Inferior parietal cortex (tissue), 1 donor: ENCODE results near the gene STX8.

Experiments used
- DNase-seq: peaks from one replicate; pipeline ENCODE4 v3.0.0-alpha.2; 2016; ENCODE audit errors: extremely low spot score

The STX8 gene

GRCh38 chr17:9239793-9240658 is 335.6 kb downstream of the STX8 start:
- no peak for DNase-seq

GRCh38 chr17:9239246-9239792 is 336.3 kb downstream of the STX8 start:
- no peak for DNase-seq

- no peak for DNase-seq
Observed at GRCh38 chr17:9238340-9239245, 337.0 kb downstream of the STX8 start.

GRCh38 chr17:9237661-9238301 is 337.8 kb downstream of the STX8 start:
- DNase-seq = no peak

DNA sequence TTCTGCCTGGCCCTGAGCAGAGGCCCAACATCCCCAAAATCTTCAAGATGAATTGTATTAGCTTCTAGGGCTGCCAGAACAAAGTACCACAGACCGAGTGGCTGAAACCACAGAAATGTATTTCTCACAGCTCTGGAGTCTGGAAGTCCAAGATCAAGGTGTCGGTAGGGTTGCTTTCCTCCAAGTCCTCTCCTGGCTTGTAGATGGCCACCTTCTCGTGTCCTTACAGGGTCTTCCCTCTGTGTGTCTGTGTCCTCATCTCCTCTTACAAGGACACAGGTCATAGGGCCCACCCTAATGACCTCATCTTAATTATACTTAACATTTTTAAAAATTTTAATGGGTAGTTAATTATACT is 338.6 kb downstream of the STX8 start:
- DNase-seq = no peak

DNA sequence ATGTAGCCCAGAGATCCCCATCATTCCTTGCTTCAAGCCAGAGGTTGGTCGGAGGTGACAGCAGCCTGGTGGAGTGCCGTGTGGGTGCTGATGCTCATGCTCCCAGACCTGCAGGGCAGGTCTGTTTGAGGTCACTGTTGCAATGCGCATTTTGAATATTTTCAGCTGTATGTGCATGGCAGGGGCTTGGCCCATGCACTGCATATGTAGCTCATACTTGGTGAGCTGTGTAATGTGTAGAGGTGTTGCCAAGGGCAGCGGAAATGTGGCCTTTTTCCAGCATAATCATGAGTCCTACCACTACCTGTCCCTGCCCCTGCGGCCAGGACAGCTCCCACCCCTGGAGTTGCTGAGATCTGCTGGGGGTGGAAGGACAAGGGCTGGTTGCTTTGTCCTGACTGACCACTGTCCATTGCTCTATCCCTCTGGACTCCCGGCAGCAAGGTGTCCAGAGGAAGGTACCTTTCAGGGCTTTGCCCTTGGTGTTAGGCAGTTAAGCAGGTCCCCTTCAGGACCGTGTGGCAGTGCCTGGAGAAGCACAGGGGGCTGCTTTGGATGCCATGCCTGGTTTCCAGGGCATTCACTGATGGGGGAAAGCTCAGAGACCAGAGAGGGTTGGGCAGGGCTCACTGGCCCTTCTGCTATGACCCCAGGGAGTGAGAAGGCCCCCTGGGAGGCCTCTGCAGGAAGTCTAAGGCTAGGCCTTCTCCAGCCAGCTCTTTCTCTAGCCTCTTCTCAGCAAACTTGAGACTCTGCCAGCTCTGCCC is 339.2 kb downstream of the STX8 start:
- DNase-seq = no peak

- DNase-seq = no peak
Observed at GRCh38 chr17:9235346-9235745, 340.3 kb downstream of the STX8 start.

DNA sequence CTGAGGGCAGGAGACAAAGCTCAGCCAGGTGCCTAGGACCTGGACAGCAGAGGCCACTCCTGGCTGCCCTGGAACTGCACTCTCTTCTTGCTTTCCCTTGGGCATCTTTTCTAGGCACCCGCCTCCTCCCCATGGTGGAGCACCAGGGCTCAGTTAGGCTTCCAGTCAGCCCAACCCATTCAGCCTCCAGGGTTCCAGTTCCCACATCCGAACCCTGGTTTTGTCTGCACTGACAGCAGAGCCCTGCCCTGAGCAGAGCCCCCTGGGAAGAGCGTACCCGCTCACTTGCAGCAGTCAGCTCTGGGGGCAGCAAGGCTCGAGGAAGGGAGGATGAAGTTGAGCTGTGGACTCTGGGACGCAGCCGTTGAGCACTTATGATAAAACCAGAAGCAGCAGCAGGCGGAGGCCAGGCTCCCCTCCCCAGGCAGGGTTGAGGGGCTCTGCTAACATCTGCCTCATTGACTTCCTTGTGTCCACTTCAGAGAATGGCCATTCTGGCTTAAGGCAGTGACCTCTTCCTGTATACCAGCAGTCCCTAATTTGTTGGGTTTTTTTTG is 341.2 kb downstream of the STX8 start:
- no peak for DNase-seq

DNA sequence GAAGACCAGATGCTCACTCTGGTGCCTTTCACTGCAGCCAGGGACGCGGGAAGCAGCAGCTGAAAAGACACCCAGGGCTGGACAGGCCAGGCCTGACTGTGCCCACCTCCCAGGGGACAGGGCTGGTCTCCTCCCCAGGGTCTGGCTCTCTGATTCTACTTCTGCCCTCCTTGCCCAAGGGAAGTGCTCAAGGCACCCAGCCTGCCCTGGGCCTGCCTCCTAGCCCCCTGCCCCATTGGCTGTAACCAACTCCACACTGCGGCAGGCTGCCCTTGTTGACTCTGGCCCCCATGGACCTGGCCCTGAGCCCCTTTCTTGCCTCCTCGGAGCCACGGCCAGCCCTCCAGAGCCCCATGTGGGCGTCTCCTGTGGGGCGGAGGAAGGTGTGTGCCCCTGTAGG is 341.9 kb downstream of the STX8 start:
- DNase-seq = no peak

DNA sequence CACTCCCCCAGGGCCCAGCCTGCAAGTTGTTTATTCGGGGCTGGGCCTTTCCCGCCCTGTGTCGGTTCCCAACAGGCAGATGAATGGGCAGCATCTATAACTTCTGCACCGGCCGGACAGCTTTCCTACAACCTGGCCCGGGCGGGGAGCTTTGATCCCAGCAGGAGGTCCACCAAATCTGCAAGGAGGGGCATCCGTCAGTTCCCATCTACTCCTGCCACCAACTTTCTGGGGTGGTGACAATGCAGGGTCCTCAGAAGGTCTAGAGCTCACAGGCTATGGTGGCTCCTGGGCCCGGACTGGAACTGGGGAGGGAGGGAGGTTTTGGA is 342.4 kb downstream of the STX8 start:
- no peak for DNase-seq

DNA sequence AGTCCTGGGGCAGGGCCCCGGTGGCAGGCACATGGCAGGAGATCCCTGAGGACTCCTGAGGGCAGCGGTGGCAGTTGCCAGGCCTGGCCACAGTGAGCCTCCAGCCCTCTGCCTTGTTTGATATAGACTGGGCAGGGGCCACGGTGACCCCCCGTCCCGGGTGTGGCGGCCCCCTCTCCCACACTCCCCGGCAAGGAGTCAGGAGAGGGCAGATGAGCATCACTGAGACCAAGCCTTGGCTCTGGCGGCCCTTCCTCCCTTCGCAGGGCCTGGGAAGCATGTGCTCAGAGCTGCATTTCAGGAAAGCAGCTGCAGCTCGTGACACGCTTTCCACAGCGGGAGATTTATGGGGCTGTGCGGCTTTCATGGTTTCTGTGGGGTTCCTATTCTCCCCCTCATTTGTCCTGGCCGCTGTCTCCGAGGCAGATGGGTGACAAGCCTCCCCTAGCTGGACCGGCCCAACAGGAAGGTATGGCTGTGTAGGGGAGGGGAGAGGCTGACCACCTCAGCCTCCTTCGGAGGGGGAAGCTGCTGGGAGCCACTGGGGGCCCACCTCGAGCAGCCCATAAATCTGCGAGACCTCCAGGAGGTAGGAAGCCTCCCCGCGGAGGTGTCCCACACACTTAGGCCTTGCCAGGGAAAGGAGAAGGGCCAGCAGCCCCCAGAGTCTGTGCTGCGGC is 342.9 kb downstream of the STX8 start:
- DNase-seq = no peak

DNA sequence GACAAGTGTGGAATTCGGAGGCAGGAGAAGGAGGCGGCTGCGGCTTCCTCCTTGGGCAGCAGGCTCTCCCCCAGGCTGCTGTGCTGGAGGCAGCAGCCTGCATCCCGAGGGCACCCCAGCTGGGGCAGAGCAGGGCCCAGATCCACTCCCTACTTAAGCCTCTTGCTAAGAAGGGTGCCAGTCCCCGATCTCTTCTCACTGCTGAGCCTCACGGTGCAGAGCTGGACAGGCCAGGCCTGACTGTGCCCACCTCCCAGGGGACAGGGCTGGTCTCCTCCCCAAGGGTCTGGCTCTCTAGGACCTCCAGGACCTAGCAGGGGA is 343.5 kb downstream of the STX8 start:
- DNase-seq = no peak

- no peak for DNase-seq
Observed at GRCh38 chr17:9231449-9232154, 344.0 kb downstream of the STX8 start.

GRCh38 chr17:9230861-9231260 is 344.8 kb downstream of the STX8 start:
- DNase-seq = no peak

GRCh38 chr17:9230346-9230745 is 345.3 kb downstream of the STX8 start:
- DNase-seq = no peak

DNA sequence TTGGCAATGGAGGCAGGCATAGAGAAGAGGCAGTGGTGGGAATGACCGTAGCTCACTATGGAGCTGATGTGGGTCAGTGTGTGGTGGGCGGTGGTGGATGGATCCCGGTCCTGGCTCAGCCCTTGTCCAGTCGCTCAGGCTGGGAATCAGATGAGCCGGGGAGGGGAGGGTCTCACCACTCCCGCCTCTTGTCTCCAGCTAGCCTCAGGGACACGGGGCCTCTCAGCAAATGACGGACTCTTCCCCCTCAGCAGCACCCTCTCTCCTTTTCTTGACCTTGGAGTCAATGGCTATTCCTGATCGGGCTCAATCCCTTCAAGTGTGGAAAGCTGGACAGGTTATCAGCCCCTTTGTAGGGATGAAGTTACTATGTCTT is 345.8 kb downstream of the STX8 start:
- no peak for DNase-seq

DNA sequence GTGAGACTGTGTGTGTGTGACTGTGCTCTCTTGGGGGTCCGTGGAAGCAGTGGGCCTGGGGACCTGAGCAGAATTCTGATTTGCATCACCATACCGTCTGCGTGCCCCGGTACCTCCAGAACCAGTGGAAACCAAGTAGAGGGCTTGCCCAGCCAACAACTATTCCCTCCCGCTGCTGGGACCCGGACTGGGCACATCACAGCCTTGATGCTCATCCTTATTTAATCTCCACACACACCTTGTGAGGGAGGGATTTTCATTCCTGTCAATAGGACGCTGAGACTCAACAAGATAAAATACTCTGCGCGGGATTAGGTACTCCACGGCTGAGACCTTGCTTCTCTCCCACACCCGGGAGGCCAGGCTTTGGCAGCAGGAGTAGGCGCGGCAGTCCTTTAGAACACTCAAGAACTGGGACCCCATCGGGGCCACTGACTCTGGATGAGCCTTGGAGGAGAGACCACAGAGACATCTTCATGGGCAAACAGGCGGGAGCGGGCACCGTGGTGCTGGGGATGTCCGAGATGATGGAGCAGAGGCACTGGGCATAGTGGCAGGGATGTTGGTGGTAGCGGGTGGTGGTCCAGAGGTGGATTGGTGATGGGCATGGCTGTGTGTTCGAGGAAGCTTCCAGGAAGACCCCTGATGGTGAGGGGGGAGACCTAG is 346.3 kb downstream of the STX8 start:
- DNase-seq = no peak

DNA sequence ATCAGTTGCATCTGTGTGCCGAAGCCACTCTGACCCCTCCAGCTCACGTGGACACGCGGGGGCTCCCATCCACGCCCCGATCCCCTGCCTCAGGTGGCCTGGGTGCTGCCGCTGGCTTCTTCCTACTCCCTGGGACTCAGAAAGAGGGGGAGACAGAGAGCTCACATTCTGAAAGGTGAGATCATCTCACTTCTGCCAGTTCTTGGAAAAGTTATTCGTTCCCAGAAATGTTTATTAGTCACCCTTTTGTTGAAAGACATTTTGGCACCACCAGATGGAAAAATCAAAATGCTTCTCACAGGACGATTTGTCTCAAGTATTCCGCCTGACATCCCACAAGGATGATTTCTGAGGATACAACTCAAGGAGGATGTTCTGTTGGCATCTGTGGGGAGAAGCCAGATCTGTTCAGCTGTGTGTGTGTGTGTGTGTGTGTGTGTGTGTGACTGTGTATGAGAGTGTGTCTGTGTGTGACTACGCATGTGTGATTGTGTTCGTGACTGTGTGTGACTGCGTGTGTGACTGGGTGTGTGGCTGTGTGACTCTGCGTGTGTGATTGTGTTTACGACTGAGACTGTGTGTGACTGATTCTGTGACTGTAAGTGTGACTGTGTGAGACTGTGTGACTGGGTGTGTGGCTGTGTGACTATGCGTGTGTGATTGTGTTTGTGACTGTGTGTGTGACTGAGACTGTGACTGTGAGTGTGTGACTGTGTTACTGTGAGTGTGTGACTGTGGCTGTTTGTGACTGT is 347.0 kb downstream of the STX8 start:
- DNase-seq = no peak
